ENCODE results near the gene IL17D. TPM values are rescaled to one million over a fixed set of nuclear protein-coding genes. Genes with fewer than 3 reads are reported as not detected.

The IL17D gene
- total and polyA plus RNA-seq, 9 donors = 1.7 to 12.6 (median 4.4) TPM

DNA sequence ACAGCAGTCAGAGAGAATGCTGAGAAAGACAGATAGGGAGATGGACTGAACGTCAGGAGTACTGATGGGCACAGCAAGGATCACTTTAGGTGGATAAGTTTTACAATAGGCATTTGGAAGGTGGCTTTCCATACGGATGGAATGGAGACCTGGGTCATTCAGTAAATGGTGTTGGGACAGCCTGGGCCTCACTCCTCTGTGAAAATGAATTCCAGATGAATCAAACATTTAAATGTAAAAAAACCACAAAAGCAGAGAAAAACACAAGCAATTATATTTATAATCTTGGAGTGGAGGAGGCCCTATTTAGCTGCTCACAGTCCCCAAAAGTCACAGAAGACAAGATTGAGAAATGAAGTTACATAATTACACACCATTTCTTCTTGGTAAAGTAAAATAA is 4.7 kb downstream of the IL17D start:
- intact Hi-C loops (cut with DNase I) = loop anchor here in 2 of 4 donors (10.0 kb wide), 2 partner anchors 127 to 213 kb away; no protein-coding TSS in a partner anchor
- Histone ChIP-seq H3K4me3 (no peak overlapping the region), H3K4me1 (ENCODE audit: insufficient read depth) (peaks cover 4% of the 10 kb centered on the region), H3K27me3 (no peaks in the 10 kb centered on the region), H3K27ac (no peak overlapping the region), H3K9me3 (no peaks in the 10 kb centered on the region), H3K36me3 (no peaks in the 10 kb centered on the region)
- no peak for DNase-seq
- WGBS, 3 donors = 72 to 78% (median 72%) methylated on average over 2 of the region's 2 CpGs
- TF ChIP-seq, protein P1, sequence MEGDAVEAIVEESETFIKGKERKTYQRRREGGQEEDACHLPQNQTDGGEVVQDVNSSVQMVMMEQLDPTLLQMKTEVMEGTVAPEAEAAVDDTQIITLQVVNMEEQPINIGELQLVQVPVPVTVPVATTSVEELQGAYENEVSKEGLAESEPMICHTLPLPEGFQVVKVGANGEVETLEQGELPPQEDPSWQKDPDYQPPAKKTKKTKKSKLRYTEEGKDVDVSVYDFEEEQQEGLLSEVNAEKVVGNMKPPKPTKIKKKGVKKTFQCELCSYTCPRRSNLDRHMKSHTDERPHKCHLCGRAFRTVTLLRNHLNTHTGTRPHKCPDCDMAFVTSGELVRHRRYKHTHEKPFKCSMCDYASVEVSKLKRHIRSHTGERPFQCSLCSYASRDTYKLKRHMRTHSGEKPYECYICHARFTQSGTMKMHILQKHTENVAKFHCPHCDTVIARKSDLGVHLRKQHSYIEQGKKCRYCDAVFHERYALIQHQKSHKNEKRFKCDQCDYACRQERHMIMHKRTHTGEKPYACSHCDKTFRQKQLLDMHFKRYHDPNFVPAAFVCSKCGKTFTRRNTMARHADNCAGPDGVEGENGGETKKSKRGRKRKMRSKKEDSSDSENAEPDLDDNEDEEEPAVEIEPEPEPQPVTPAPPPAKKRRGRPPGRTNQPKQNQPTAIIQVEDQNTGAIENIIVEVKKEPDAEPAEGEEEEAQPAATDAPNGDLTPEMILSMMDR (IDR thresholded peaks at IDR 0.05) = no peak
- no peak for TF ChIP-seq POLR2A (IDR thresholded peaks at IDR 0.05)
- no peak for TF ChIP-seq EP300 (IDR thresholded peaks at IDR 0.05)

- Histone ChIP-seq H3K4me3 (no peak overlapping the region), H3K4me1 (ENCODE audit: insufficient read depth) (peaks cover 9% of the 10 kb centered on the region), H3K36me3 (no peaks in the 10 kb centered on the region), H3K9me3 (no peaks in the 10 kb centered on the region), H3K27me3 (no peaks in the 10 kb centered on the region), H3K27ac (no peak overlapping the region)
- intact Hi-C loops (cut with DNase I) = loop anchor here in 2 of 4 donors (10.0 kb wide), 2 partner anchors 125 to 215 kb away; no protein-coding TSS in a partner anchor
- 88 to 91% (median 89%) methylated on average over 8 of the region's 8 CpGs for WGBS, 3 donors
- no peak for DNase-seq
- TF ChIP-seq EP300 (IDR thresholded peaks at IDR 0.05) (no peak), POLR2A (IDR thresholded peaks at IDR 0.05) (no peak)
- TF ChIP-seq, protein P1 (IDR thresholded peaks at IDR 0.05) = no peak
These were observed 5.9 kb downstream of the IL17D start for GRCh38 chr13:20709369-20709768.

DNA sequence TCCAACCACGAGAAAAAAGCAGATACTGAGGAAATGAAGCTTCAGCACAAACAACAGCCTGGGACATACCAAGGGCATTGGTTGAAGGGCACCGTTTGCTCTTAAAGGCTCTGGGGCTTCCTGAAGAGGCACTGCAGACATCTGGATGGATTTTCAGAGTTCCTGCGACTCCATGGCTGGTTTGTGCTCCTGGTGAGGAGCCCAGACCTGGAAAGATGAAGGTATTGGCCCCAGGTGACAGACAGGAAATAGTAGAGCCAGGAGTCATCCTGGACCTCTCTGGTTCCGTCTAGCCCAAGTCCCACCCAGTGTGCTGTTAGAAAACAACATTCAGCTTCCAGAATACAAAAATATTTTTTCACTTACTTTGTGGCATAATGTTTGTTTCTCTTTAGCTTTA is 6.3 kb downstream of the IL17D start:
- DNase-seq = no peak
- Histone ChIP-seq H3K9me3 (no peaks in the 10 kb centered on the region), H3K4me1 (ENCODE audit: insufficient read depth) (peaks cover 10% of the 10 kb centered on the region), H3K4me3 (no peak overlapping the region), H3K27ac (no peak overlapping the region), H3K27me3 (no peaks in the 10 kb centered on the region), H3K36me3 (no peaks in the 10 kb centered on the region)
- intact Hi-C loops (cut with DNase I) = loop anchor here in 3 of 4 donors (5.0 to 10.0 kb wide), 6 partner anchors 118 to 218 kb away; no protein-coding TSS in a partner anchor
- 32 to 50% (median 33%) methylated on average over 4 of the region's 4 CpGs for WGBS, 3 donors
- TF ChIP-seq, protein P1 (IDR thresholded peaks at IDR 0.05) = no peak
- TF ChIP-seq POLR2A (IDR thresholded peaks at IDR 0.05) (no peak), EP300 (IDR thresholded peaks at IDR 0.05) (no peak)

DNA sequence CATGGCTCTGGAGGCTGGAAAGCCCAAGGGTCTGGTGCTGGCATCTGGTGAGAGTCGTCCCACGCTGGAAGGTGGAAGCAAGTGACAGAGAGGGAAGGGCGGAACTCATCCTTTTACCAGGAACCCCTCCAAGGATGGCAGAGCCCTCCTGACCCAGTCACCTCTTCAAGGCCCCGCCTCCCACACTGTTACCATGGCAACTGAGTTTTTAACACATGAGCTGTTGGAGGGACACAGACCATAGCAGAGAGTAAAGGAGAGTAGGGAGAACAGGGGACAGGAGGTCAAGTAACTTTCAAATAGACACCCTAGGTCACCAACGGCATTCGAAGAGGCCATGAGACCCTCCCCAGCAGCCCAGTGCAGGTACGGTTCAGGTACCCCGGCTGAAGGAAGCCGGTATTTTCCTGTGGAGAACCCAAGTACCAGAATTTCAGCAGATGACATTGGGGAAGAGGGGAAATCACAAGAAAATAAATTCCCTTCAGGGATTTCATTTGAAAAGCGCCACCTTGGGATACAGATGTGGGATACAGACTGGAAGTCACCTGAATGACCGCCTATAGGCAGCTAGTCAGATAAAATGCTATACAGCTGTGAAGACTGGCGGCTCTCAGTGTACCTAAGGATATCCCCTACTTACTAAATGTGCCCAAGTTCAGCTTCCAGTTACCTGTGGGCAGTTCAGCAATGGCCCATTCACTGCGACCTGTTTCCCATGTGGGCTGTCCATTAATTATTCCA is 8.0 kb downstream of the IL17D start:
- intact Hi-C loops (cut with DNase I) = loop anchor here in 3 of 4 donors (5.0 to 10.0 kb wide), 5 partner anchors 116 to 217 kb away; no protein-coding TSS in a partner anchor
- TF ChIP-seq EP300 (IDR thresholded peaks at IDR 0.05) (no peak), POLR2A (IDR thresholded peaks at IDR 0.05) (no peak)
- TF ChIP-seq, protein P1 (IDR thresholded peaks at IDR 0.05) = no peak
- no peaks in the 10 kb centered on the region for H3K27me3 ChIP-seq
- peaks cover 11% of the 10 kb centered on the region for H3K4me1 ChIP-seq (ENCODE audit: insufficient read depth)
- DNase-seq = no peak
- H3K36me3 ChIP-seq = no peaks in the 10 kb centered on the region
- H3K9me3 ChIP-seq = no peaks in the 10 kb centered on the region
- no peak overlapping the region for H3K27ac ChIP-seq
- WGBS, 3 donors = 73 to 86% (median 83%) methylated on average over 13 of the region's 13 CpGs
- no peak overlapping the region for H3K4me3 ChIP-seq
